ENCODE results near the gene PHEX.

PHEX gene

DNA sequence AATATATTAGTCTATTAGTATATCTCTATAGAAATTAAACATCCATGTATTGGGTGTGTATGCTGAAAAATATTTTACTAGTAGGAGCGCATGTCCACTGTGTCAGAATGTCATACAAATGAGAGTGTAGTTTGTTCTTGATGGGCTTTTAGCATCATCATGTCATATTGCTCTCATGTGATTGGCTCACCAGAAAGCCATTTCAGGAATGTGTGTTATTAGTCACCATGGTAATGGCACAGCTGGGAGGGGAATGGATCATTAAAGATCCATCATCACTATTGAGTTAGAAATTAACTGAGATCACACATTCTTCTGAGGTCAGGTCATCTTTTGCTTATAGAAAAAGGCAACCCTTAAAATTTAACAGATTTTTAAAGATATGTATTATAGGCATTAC is 77.3 kb downstream of the PHEX start:
- no peak for DNase-seq

DNA sequence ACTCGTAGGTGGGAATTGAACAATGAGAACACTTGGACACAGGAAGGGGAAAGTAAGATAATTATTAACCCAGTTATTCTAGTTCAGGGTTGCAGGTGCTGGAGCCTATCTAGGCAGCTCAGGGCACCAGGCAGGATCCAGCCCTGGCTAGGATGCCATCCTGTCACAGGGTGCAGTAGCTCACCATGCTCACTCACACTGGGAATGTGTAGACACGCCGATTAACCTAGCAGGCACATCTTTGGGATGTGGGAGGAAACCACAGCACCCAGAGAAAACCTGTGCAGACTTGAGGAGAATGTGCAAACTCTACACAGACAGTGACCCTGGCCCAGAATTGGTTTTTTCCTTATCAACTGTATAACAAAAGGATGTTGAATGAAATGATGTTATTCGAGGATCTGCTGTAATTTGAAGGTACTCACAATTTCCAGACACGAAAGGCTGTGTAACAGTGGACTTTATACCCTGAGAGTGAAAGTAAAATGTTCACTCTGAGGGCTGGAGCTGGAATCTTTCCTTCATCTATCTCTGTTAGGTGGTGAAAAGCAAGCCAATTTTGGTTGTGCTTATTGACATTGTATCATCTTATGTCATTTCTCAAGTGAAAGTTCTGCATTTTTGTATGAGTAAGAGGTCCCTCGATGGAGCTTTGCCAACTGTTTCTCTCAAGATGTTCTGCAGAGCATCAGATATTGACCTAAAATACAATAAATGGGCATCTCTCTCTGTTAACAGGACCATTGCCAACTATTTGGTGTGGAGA is 78.8 kb downstream of the PHEX start:
- DNase-seq, result no peak

DNA sequence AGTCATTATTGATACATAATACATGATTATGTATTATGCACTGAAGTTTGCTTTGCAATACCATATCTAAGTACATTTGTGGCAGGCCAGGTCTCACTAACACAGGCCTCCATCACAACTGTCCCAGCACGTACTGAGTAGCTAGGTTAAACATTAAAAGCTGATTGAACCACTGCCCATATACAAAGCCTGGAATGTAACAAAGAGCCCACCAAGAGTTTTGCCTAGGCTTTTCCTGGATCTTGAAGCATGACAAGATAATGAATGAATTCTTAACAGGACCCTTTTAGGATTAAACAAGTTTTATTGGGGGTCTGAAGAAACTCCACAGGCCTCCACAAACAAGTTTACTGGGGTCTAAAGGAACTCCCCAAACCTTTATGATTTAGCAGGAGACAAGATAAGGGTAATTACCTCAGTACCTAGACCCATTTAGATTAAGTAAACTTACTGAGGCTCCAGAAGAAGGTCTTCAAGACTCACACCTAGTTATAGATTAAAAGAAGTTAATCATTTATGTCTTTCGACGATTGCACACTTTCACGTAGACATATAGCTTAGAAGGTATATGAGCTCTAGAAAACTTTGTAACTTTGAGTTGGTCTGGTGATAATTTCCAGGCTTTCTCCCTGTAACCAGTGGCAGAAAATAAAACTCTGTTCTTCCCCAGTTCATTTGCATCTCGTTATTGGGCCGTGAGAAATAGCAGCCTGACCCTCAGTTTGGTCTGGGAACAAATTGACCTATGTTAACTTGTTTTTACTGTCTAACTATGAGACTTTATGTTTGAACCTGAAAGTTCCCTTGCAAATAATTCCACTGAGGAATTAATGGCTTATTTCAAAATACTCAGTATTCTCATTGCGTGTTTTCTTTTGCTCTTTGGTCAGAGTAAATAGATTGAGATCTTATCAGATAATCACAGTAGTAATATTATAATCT is 84.8 kb downstream of the PHEX start:
- DNase-seq, result no peak

DNA sequence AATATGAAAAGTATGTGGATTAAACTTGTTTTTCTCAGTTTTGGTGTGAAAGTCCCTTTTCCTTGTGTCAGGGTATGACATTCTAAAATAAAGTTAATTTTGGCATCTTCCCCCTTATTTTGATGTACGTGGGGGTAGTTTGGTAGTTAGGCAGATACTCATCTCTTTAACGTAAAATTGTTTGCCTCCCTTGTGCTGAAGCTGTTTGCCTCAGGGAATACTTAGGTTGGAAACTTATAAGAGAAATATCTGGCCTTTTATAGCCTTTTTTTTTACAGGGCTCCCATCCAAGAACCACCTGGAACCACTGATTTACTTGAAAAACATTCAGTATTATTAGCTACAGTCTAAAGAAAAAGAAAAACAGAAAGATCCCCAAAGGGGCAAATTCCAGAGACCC is 85.5 kb downstream of the PHEX start:
- no peak for DNase-seq

GRCh38 chrX:22118161-22118830 is 86.2 kb downstream of the PHEX start:
- DNase-seq, result no peak

DNA sequence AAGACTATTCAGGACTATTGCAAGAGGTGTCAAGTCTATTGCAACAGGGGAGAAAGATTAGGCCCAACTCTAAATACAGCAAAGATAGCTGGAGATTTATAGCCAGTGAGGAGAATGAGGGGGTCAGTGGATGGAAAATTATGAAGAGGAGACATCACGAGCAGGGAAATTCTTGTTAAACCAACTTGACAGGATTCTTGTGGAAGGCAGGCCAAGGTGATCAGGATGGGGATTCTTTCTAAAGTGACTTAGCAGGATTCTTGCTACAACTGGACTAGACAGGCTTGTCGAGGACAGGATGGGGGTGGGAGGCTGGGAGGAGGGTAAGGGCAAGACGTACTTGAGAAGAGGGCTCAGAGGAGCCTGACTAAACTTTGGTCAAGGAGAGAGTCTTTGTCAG is 89.0 kb downstream of the PHEX start:
- no peak for DNase-seq

DNA sequence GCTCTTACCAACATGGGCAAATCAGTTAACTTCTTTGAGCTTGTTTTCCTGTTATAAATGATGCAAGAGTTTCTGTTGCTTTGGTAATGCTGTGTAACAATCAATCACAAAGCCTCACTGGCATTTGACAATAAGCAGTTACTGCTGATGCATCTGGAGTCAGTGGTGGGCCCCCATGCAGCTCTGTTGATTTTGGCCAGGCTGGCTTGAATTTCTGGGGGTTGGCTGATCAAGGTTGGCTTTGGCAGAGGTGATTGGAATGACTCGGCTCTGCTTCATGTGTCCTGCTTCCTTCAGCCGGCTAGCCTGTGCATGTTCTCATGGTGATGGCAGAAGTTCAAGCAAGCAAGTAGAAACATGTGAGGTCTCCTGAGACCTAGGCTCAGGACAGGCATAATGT is 90.4 kb downstream of the PHEX start:
- no peak for DNase-seq

DNA sequence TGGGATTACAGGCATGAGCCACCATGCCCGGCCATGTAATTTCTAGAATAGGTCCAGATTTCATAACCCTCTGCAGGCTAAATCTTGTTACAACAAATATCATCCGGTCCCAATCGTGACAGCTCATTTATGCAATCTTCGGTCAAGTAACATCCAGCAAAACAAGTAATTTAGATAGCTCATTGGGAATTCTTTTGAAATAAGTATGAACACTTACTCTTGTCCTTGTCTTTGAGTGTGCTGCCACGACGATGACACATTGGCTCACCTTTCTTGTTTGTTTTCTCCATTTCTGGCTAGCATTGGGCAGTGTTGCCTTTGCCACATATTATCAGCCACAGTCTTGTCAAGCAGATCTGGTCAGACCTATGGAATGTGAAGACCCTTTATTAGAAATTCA is 92.0 kb downstream of the PHEX start:
- no peak for DNase-seq

- DNase-seq, result no peak
Measured at GRCh38 chrX:22125481-22125880, 93.4 kb downstream of the PHEX start.

DNA sequence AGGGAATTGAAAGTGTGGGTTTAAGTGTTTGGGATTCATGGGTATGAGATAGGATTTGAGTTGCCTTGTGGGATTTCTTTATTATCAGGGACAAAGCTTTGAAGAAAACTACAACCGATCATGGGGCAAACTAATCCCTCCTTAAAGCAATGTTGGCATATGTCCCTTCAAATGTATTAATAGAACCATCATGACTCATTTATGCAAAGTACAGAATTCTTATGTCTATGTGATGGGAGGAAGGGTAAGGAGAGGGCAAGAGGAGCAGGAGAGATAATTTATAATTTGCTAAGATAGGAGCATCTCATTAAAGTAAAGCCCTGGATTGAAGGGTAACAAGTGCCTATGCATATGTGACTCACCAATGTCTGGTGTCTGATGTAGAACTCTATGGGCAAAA is 94.2 kb downstream of the PHEX start:
- no peak for DNase-seq

GRCh38 chrX:22128961-22129360 is 96.8 kb downstream of the PHEX start:
- DNase-seq, result no peak

DNA sequence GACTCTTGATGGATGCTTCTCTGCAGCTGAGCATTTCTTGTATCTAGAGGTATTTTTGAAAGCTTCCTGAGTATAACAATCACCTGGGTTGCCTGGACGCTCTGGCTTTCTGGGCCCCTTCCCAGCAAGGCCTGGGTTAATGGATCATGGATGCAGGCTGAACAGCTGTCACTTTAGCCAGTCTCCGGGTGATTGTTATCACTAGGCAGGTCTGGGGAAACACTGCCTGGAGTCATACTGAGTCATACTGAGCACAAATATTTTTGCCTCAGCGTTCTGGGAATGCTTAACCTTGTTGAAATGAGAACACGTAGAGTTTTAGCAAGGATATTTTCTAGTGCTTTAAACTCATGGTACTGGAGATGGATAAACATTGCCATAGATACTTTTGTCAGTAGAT is 102.6 kb downstream of the PHEX start:
- DNase-seq, result no peak

GRCh38 chrX:22135171-22135711 is 103.1 kb downstream of the PHEX start:
- no peak for DNase-seq

GRCh38 chrX:22135994-22136684 is 104.0 kb downstream of the PHEX start:
- peak; percentile 46 for DNase-seq

- DNase-seq, result no peak
Measured at GRCh38 chrX:22136711-22137110, 104.6 kb downstream of the PHEX start.

DNA sequence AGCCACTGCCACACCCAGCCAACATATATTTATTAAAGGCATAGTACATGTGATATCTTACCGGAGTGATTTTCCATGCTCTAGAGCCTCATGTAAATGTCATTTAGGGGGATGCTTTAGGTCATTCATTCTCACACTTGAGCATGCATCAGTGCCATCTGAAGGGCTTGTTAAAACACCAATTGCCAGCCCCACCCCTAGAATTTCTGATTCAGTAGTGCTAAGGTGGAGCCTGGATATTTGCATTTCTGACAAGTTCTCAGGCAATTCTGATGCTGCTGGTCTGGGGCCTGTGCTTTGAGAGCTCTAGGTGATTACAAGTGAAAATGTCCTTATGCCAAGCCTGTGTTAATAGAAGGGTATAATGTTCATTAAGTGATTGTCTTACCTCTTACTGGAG is 107.7 kb downstream of the PHEX start:
- DNase-seq, result no peak

- DNase-seq, result no peak
Measured at GRCh38 chrX:22141047-22141730, 109.1 kb downstream of the PHEX start.

DNA sequence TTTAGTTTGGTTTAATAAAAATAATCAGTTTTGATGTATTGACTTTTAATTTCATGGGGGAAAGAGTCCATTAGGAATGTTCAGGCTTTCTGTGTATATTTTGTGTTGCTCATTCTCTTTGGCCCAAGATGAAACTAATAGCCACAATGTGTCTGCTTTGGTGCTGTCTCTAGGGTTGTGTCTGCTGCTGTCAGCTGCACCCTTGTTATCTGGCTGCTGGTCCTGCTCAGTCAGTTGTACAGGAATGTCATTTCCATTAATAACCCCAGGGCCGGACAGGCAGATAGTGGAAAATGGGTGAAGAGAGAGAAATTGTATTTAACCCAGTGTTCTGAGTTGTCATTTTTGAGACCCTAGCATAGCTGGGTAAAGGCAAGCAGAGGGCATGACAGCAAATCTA is 115.1 kb downstream of the PHEX start:
- DNase-seq, result no peak

DNA sequence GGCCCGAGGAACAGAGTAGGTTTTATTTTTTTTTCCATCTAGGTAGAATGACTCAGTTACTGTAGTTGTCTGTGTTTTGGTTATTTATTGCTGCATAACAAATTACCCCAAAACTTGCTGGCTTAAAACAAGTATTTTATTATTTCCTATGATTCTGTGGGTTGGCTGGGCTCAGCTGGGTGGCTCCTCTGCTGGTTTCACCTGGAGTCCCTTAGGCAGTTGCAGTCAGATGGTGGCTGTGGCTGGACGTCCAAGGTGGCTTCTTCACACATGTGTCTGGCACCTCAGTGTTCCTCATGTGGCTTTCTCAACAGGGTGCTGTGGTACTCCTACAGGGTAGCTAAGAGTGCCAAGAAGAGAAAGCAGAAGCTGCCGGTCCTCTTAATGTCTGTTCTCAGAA is 115.8 kb downstream of the PHEX start:
- DNase-seq, result no peak

GRCh38 chrX:22148565-22148964 is 116.4 kb downstream of the PHEX start:
- DNase-seq, result no peak

GRCh38 chrX:22150371-22150770 is 118.2 kb downstream of the PHEX start:
- no peak for DNase-seq

GRCh38 chrX:22155126-22155525 is 123.0 kb downstream of the PHEX start:
- no peak for DNase-seq

Data from suppressor macrophage treated with lipopolysaccharide for 4 hours (primary cell).